ENCODE results near the gene ATXN7L1. TPM values are rescaled to one million over a fixed set of nuclear protein-coding genes. Genes with fewer than 3 reads are reported as not detected.
A peak's percentile ranks its signal among the peaks of the same experiment; 100 is the strongest.

The ATXN7L1 gene
- total and polyA plus RNA-seq, 2 of the 13 experiments (the other 11 are each of a cell fraction or from before 2014, with no cell fraction given) = 4.1 to 7.8 TPM

- BruUV-seq (replicated peaks) = no TSS peak
- CTCF ChIA-PET (ENCODE audit: low intra/inter-chr PET ratio, low total read pairs) = interaction anchor here (2.5 kb wide), 1 partner anchor 389 kb away, joined by 24 read pairs; no protein-coding TSS in a partner anchor
- Histone ChIP-seq H3K4me1 (ENCODE audit: insufficient read depth, low read length) (peaks cover 40% of the 10 kb centered on the region), H3K4me2 (ENCODE audit: low read depth, low read length) (peak overlapping the region; percentile 51), H3K36me3 (replicated peaks in 1 of 2; ENCODE audit: control insufficient read depth in 1 of 2, insufficient read depth in 2 of 2, low read length in 2 of 2) (no peaks in the 10 kb centered on the region), H3K9me3 (ENCODE audit: low read length) (no peaks in the 10 kb centered on the region), H3K79me2 (ENCODE audit: insufficient read depth, low read length) (no peaks in the 10 kb centered on the region), H4K20me1 (ENCODE audit: insufficient read depth, low read length) (no peaks in the 10 kb centered on the region), H3K9ac (ENCODE audit: insufficient read depth, low read depth, low read length) (no peak overlapping the region), H3K4me3 (replicated peaks in 1 of 3; ENCODE audit: insufficient read depth in 1 of 3, low read depth in 2 of 3, low read length in 3 of 3) (no peak overlapping the region; a peak in 1 of 6 replicates), H3K27ac (ENCODE audit: extremely low read length, insufficient read depth, low read length) (no peak overlapping the region), H2AFZ (ENCODE audit: low read length) (no peak overlapping the region), H3K27me3 (ENCODE audit: control insufficient read depth in 1 of 2, insufficient read depth in 2 of 2, low read length in 2 of 2) (no peaks in the 10 kb centered on the region)
- DNase-seq (ENCODE audit: low spot score) (peak; percentile 82), FAIRE-seq (peak; percentile 94), ATAC-seq (peak; percentile 80)
- intact Hi-C loops (cut with micrococcal nuclease; ENCODE audit: unreplicated experiment) = loop anchor here (2.0 to 10.0 kb wide), 4 partner anchors 107 to 511 kb away; partner anchors contain the start of gene ATXN7L1
- POLR2A ChIA-PET = interaction anchor here (1.5 kb wide), 1 partner anchor 23 kb away, joined by 3 read pairs; no protein-coding TSS in a partner anchor
- in situ Hi-C loops (cut with HindIII; ENCODE audit: extremely low pct_ligation_motif_present, low pct_unique_long_range_greater_than_20kb) = loop anchor here (5.0 kb wide), 1 partner anchor 389 kb away; no protein-coding TSS in a partner anchor
- 4% methylated on average over 4 of the region's 6 CpGs for WGBS (ENCODE audit: low lambda C conversion rate)
- TF ChIP-seq ZNF331 (CRISPR knock-in tag; IDR thresholded peaks at IDR 0.05) (peak; percentile 60; the same call in 1 of the 2 replicates), ZHX1 (CRISPR knock-in tag; IDR thresholded peaks at IDR 0.05; ENCODE audit: low read depth) (peak; percentile 29; the same call in 1 of the 2 replicates), RCOR2 (CRISPR knock-in tag; IDR thresholded peaks at IDR 0.05) (0 out of 2 replicates have a peak, but pooled peaks have one; percentile 40), MTA1 (CRISPR knock-in tag; IDR thresholded peaks at IDR 0.05; ENCODE audit: borderline replicate concordance) (no peak), AKNA (CRISPR knock-in tag; IDR thresholded peaks at IDR 0.05; ENCODE audit: borderline replicate concordance) (no peak), ZFX (CRISPR knock-in tag; IDR thresholded peaks at IDR 0.05; ENCODE audit: low read depth) (peak; percentile 53), XBP1 (CRISPR knock-in tag; IDR thresholded peaks at IDR 0.05) (no peak)
- TF ChIP-seq, protein P1, sequence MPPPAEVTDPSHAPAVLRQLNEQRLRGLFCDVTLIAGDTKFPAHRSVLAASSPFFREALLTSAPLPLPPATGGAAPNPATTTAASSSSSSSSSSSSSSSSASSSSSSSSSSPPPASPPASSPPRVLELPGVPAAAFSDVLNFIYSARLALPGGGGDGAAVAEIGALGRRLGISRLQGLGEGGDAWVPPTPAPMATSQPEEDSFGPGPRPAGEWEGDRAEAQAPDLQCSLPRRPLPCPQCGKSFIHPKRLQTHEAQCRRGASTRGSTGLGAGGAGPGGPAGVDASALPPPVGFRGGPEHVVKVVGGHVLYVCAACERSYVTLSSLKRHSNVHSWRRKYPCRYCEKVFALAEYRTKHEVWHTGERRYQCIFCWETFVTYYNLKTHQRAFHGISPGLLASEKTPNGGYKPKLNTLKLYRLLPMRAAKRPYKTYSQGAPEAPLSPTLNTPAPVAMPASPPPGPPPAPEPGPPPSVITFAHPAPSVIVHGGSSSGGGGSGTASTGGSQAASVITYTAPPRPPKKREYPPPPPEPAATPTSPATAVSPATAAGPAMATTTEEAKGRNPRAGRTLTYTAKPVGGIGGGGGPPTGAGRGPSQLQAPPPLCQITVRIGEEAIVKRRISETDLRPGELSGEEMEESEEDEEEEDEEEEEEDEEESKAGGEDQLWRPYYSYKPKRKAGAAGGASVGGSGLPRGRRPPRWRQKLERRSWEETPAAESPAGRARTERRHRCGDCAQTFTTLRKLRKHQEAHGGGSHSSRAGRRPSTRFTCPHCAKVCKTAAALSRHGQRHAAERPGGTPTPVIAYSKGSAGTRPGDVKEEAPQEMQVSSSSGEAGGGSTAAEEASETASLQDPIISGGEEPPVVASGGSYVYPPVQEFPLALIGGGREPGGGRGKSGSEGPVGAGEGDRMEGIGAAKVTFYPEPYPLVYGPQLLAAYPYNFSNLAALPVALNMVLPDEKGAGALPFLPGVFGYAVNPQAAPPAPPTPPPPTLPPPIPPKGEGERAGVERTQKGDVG (CRISPR knock-in tag; IDR thresholded peaks at IDR 0.05; ENCODE audit: borderline replicate concordance) = no peak
These were observed 222.9 kb downstream of the ATXN7L1 start for GRCh38 chr7:105653441-105654005.
